ENCODE data around the gene PDCD6IP. TPM values are rescaled to one million over a fixed set of nuclear protein-coding genes. Genes with fewer than 3 reads are reported as not detected.
"Not testable (repeated sequence)": the region's sequence is repeated elsewhere in the genome, so short reads cannot be mapped to it uniquely, and the experiment has no call there.

PDCD6IP gene
- total RNA-seq, 1 donor from 2014 or later, result 217 TPM

DNA sequence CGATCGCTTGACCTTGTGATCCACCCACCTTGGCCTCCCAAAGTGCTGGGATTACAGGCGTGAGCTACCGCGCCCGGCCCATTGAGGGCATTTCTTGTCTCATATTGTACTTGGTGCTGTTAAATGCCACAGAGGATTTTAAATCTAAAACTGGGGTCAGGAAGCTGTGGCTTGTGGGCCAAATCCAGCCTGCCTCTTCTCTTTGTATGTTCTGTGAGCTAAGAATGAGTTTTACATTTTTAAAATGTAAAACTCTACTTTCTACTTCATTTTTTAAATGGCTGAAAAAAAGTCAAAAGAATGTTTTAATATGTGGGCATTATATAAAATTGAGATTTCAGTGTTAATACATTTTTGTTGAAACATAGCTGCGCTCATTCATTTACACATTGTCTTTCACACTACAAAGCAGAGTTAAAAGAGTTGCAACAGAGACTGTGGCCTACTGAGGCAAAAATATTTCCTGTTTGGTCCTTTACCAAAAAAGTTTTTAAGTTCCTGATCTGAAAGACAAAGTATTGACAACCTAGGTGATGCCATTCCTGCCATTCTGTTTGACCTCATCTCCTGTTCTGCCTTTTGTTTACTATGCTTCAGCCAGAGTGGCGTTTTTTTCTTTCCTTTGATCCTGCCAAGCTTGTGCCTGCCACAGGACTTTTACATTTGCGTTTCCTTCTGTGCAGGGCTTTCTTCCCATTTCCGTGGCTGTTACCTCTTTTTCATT, 50.4 kb downstream of the PDCD6IP start:
- H3K27me3 Mint-ChIP-seq (ENCODE audit: unreplicated experiment), result no peaks in the 10 kb centered on the region
- DNase-seq (ENCODE audit: extremely low spot score, unreplicated experiment), result no peak
- no peak overlapping the region for H3K4me3 Mint-ChIP-seq (ENCODE audit: unreplicated experiment)
- peaks cover 15% of the 10 kb centered on the region for H3K4me1 Mint-ChIP-seq (ENCODE audit: unreplicated experiment)
- H3K27ac Mint-ChIP-seq (ENCODE audit: unreplicated experiment), result no peak overlapping the region
- H3K36me3 Mint-ChIP-seq (ENCODE audit: unreplicated experiment), result peaks cover 44% of the 10 kb centered on the region
- no peaks in the 10 kb centered on the region for H3K9me3 Mint-ChIP-seq (ENCODE audit: unreplicated experiment)
- TF ChIP-seq, protein P1, sequence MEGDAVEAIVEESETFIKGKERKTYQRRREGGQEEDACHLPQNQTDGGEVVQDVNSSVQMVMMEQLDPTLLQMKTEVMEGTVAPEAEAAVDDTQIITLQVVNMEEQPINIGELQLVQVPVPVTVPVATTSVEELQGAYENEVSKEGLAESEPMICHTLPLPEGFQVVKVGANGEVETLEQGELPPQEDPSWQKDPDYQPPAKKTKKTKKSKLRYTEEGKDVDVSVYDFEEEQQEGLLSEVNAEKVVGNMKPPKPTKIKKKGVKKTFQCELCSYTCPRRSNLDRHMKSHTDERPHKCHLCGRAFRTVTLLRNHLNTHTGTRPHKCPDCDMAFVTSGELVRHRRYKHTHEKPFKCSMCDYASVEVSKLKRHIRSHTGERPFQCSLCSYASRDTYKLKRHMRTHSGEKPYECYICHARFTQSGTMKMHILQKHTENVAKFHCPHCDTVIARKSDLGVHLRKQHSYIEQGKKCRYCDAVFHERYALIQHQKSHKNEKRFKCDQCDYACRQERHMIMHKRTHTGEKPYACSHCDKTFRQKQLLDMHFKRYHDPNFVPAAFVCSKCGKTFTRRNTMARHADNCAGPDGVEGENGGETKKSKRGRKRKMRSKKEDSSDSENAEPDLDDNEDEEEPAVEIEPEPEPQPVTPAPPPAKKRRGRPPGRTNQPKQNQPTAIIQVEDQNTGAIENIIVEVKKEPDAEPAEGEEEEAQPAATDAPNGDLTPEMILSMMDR (IDR thresholded peaks at IDR 0.05), result no peak

DNA sequence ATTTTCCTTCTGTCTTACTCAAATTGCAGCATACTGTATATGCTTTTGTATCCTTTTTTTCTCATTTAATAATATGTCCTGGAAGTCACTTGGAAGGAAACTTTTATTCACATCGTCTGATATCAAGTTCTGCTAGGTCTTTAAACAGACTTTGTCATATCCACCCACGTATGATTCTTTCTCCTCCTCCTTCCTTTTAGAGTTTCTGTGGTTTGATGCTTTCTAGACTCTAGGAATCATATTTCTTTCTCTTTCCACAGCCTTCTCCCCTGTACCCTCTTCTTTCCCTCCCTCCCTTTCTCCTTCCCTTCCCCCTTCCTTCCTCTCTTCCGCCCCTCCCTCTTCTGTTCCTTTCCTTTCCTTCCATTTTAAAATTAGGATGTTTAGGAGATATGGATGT, 52.2 kb downstream of the PDCD6IP start:
- Mint-ChIP-seq H3K4me1 (ENCODE audit: unreplicated experiment) (peaks cover 23% of the 10 kb centered on the region), H3K27ac (ENCODE audit: unreplicated experiment) (peak overlapping the region; percentile 11), H3K36me3 (ENCODE audit: unreplicated experiment) (peaks cover 54% of the 10 kb centered on the region)
- DNase-seq (ENCODE audit: extremely low spot score, unreplicated experiment); H3K9me3 Mint-ChIP-seq (ENCODE audit: unreplicated experiment); H3K4me3 Mint-ChIP-seq (ENCODE audit: unreplicated experiment); H3K27me3 Mint-ChIP-seq (ENCODE audit: unreplicated experiment): not testable (repeated sequence)

DNA sequence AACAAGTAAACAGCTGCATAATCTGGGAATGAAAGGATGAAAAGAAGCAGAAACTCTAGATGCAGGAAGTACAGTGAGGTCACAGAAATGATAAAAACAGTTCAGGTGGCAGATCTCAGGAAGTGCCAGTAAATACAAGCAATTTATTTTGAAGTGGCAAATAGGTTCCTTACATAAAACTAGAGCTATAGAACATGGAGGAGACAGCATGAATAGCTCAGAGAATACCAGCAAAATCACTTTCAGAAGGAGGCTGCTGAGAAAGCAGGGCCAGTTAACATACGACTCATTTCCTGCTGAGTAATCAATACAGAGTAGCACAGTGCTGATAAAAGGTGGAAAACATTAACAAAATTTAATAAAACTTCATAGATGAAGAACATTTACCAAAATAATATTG, 57.0 kb downstream of the PDCD6IP start:
- not testable (repeated sequence) for DNase-seq (ENCODE audit: extremely low spot score, unreplicated experiment); H3K27me3 Mint-ChIP-seq (ENCODE audit: unreplicated experiment); H3K4me3 Mint-ChIP-seq (ENCODE audit: unreplicated experiment); H3K9me3 Mint-ChIP-seq (ENCODE audit: unreplicated experiment)
- H3K4me1 Mint-ChIP-seq (ENCODE audit: unreplicated experiment), result peaks cover 22% of the 10 kb centered on the region
- H3K27ac Mint-ChIP-seq (ENCODE audit: unreplicated experiment), result peak overlapping the region; percentile 68
- peaks cover 57% of the 10 kb centered on the region for H3K36me3 Mint-ChIP-seq (ENCODE audit: unreplicated experiment)

DNA sequence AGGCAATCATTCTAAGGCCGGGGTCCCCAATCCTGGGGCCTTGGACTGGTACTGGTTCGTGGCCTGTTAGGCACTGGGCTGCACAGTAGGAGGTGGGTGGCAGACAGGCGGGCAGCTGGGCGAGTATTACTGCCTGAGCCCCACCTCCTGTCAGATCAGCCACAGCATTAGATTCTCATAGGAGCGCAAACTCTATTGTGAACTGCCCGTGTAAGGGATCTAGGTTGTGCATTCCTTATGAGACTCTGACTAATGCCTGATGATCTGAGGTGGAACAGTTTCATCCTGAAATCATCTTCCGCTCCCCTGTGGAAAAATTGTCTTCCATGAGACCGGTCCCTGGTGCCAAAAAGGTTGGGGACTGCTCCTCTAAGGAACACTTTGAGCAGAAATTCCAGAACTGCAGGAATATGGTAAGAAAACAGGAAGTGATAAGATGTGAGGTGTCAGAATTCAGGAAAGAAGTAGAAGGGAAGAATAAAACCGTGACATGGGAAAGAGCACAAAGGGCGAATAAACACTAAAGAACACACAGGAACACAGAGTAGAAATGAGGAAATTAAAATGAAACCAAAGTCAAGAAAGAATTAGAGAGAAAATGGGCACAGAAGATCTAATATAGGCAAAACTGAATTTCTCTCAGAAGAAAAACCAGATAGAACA, 57.6 kb downstream of the PDCD6IP start:
- no peak overlapping the region for H3K4me3 Mint-ChIP-seq (ENCODE audit: unreplicated experiment)
- no peaks in the 10 kb centered on the region for H3K27me3 Mint-ChIP-seq (ENCODE audit: unreplicated experiment)
- no peak for DNase-seq (ENCODE audit: extremely low spot score, unreplicated experiment)
- TF ChIP-seq, protein P1 (IDR thresholded peaks at IDR 0.05), result no peak
- no peaks in the 10 kb centered on the region for H3K9me3 Mint-ChIP-seq (ENCODE audit: unreplicated experiment)
- H3K4me1 Mint-ChIP-seq (ENCODE audit: unreplicated experiment), result peaks cover 17% of the 10 kb centered on the region
- H3K36me3 Mint-ChIP-seq (ENCODE audit: unreplicated experiment), result peaks cover 59% of the 10 kb centered on the region
- peak overlapping the region; percentile 68 for H3K27ac Mint-ChIP-seq (ENCODE audit: unreplicated experiment)

DNA sequence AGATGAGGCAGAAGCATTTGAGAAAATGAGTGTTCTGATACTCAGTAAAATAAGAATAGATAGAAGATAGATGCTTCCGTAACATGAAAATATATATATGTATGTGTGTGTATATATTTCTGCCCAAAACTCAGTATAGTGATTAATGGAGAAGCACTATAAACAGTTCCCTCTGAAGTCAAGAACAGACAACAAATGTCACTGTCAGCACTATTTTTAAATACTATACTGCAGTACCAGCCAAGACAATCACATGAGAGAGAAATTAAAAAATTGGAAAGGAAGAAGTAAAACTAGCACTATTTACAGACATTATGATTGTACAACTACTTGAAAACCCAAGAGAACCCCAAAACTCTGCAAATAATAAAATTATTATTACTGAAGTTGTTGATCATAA, 59.3 kb downstream of the PDCD6IP start:
- H3K9me3 Mint-ChIP-seq (ENCODE audit: unreplicated experiment); H3K4me3 Mint-ChIP-seq (ENCODE audit: unreplicated experiment); DNase-seq (ENCODE audit: extremely low spot score, unreplicated experiment); H3K27me3 Mint-ChIP-seq (ENCODE audit: unreplicated experiment); H3K27ac Mint-ChIP-seq (ENCODE audit: unreplicated experiment): not testable (repeated sequence)
- Mint-ChIP-seq H3K4me1 (ENCODE audit: unreplicated experiment) (peaks cover 15% of the 10 kb centered on the region), H3K36me3 (ENCODE audit: unreplicated experiment) (peaks cover 49% of the 10 kb centered on the region)

DNA sequence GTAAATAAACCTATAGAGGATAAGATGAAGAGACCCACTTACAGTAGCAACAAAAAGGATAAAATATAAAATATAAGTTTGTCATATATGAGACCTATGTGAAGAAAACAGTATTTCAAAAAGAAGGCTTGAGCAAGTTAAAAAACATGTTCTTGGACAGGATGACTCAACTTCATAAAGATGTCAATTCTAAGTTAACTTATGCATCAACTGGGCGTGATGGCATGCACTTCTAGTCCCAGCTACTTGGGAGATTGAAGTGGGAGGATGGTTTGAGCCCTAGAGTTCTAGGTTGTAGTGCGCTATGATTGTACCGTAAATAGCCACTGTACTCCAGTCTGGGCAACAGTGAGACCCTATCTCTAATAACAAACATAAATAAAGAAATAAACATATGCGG, 59.7 kb downstream of the PDCD6IP start:
- no peak for DNase-seq (ENCODE audit: extremely low spot score, unreplicated experiment)
- Mint-ChIP-seq H3K4me3 (ENCODE audit: unreplicated experiment) (no peak overlapping the region), H3K4me1 (ENCODE audit: unreplicated experiment) (peaks cover 15% of the 10 kb centered on the region), H3K27me3 (ENCODE audit: unreplicated experiment) (no peaks in the 10 kb centered on the region), H3K36me3 (ENCODE audit: unreplicated experiment) (peaks cover 50% of the 10 kb centered on the region), H3K27ac (ENCODE audit: unreplicated experiment) (no peak overlapping the region), H3K9me3 (ENCODE audit: unreplicated experiment) (no peaks in the 10 kb centered on the region)
- TF ChIP-seq, protein P1 (IDR thresholded peaks at IDR 0.05), result no peak
